DND-41 (cell line): ENCODE data around the gene USP7.

ENCODE experiments used
- ATAC-seq: fragments of 200-7000 bp; cut with Tn5 transposase; 3 replicates; pipeline ENCODE4 v1.9.1; 2021; ENCODE audit warnings: low read depth; ENCODE audit not compliant: insufficient read depth
- DNase-seq: peaks from one replicate; pipeline ENCODE4 v3.0.0-alpha.2; 2020
- H2AFZ ChIP-seq: 2 replicates; pipeline ENCODE4 v1.6.0; 2012; ENCODE audit warnings: low read depth, low read length
- H3K27ac ChIP-seq: 2 replicates; pipeline ENCODE4 v1.5.1; 2012; ENCODE audit warnings: low read length, inconsistent platforms
- H3K27me3 ChIP-seq: fragments of 200-600 bp; sonication (generic); 2 replicates; pipeline ENCODE4 v1.6.0; 2012; ENCODE audit warnings: low read length, mild to moderate bottlenecking, inconsistent platforms; ENCODE audit not compliant: insufficient read depth, poor library complexity
- H3K36me3 ChIP-seq: 2 replicates; pipeline ENCODE4 v1.5.1; 2012; ENCODE audit warnings: low read length, inconsistent platforms; ENCODE audit not compliant: insufficient read depth
- H3K4me1 ChIP-seq: 2 replicates; pipeline ENCODE4 v1.5.1; 2012; ENCODE audit warnings: mild to moderate bottlenecking, low read length; ENCODE audit not compliant: insufficient read depth
- H3K4me2 ChIP-seq: 2 replicates; pipeline ENCODE4 v1.6.0; 2012; ENCODE audit warnings: mild to moderate bottlenecking, moderate library complexity, low read length, inconsistent platforms; ENCODE audit not compliant: insufficient read depth
- H3K4me3 ChIP-seq, 2 experiments: fragments of 200-600 bp in 1 of 2; shearing (Covaris generic) in 1 of 2; 2 replicates each; pipeline ENCODE4 v1.5.1; 2012 to 2016; ENCODE audit warnings: inconsistent platforms in 2 of 2, low read length in 2 of 2, mild to moderate bottlenecking in 2 of 2, low read depth in 1 of 2, moderate library complexity in 1 of 2
- H3K79me2 ChIP-seq: 2 replicates; pipeline ENCODE4 v1.6.0; 2012; ENCODE audit warnings: low read length, inconsistent platforms; ENCODE audit not compliant: insufficient read depth
- H3K9ac ChIP-seq: 2 replicates; pipeline ENCODE4 v1.6.0; 2012; ENCODE audit warnings: low read depth, mild to moderate bottlenecking, inconsistent platforms, low read length, moderate library complexity
- H3K9me3 ChIP-seq: 2 replicates; pipeline ENCODE4 v1.5.1; 2012; ENCODE audit warnings: low read length, moderate library complexity, mild to moderate bottlenecking, inconsistent platforms; ENCODE audit not compliant: insufficient read depth, severe bottlenecking
- H4K20me1 ChIP-seq: 2 replicates; pipeline ENCODE4 v1.6.0; 2012; ENCODE audit warnings: low read length; ENCODE audit not compliant: insufficient read depth
- CTCF ChIP-seq: IDR thresholded peaks from 2 replicates; pipeline ENCODE4 v1.5.1; 2012; ENCODE audit warnings: borderline replicate concordance, low read length, moderate library complexity, mild to moderate bottlenecking; ENCODE audit not compliant: poor library complexity, severe bottlenecking; ENCODE audit errors: extremely low read depth
- EZH2 ChIP-seq: IDR thresholded peaks from 3 replicates; pipeline ENCODE4 v1.6.1; 2012; ENCODE audit warnings: borderline replicate concordance, low read depth, mild to moderate bottlenecking, moderate library complexity, low read length, inconsistent platforms; ENCODE audit not compliant: severe bottlenecking

USP7 gene

GRCh38 chr16:8862309-8863130 is 101.2 kb downstream of the USP7 start:
- TF ChIP-seq EZH2 (no peak), CTCF (no peak)
- H3K36me3 ChIP-seq: peaks cover 93% of the 10 kb centered on the region
- peak overlapping the region; percentile 47 for H3K27ac ChIP-seq
- ATAC-seq (no peak), DNase-seq (no peak)
- no peaks in the 10 kb centered on the region for H3K9me3 ChIP-seq
- H2AFZ ChIP-seq: no peak overlapping the region
- no peaks in the 10 kb centered on the region for H3K27me3 ChIP-seq
- peaks cover 96% of the 10 kb centered on the region for H4K20me1 ChIP-seq
- peaks cover 73% of the 10 kb centered on the region for H3K4me1 ChIP-seq
- H3K4me3 ChIP-seq: no peak overlapping the region
- H3K79me2 ChIP-seq: peaks cover 100% of the 10 kb centered on the region
- no peak overlapping the region for H3K9ac ChIP-seq
- peak overlapping the region; percentile 26; the same call in 1 of the 2 replicates for H3K4me2 ChIP-seq

- Histone ChIP-seq H2AFZ (no peak overlapping the region), H3K36me3 (peaks cover 90% of the 10 kb centered on the region), H3K79me2 (peaks cover 98% of the 10 kb centered on the region), H3K27ac (peak overlapping the region; percentile 47), H3K9ac (no peak overlapping the region), H4K20me1 (peaks cover 91% of the 10 kb centered on the region), H3K27me3 (no peaks in the 10 kb centered on the region), H3K9me3 (no peaks in the 10 kb centered on the region), H3K4me3 (no peak overlapping the region), H3K4me1 (peaks cover 68% of the 10 kb centered on the region), H3K4me2 (peak overlapping the region; percentile 26; the same call in 1 of the 2 replicates)
- ATAC-seq: no peak
- DNase-seq: no peak
- TF ChIP-seq CTCF: no peak
- no peak for TF ChIP-seq EZH2
Observed at GRCh38 chr16:8861563-8862308, 102.0 kb downstream of the USP7 start.

GRCh38 chr16:8859913-8860881 is 103.5 kb downstream of the USP7 start:
- TF ChIP-seq CTCF (no peak), EZH2 (no peak)
- Histone ChIP-seq H3K27me3 (no peaks in the 10 kb centered on the region), H4K20me1 (peaks cover 91% of the 10 kb centered on the region), H3K27ac (no peak overlapping the region), H3K9ac (no peak overlapping the region), H2AFZ (no peak overlapping the region), H3K9me3 (no peaks in the 10 kb centered on the region), H3K4me2 (0 out of 2 replicates have a peak overlapping the region, but pooled peaks have one; percentile 5), H3K4me3 (no peak overlapping the region), H3K79me2 (peaks cover 98% of the 10 kb centered on the region), H3K36me3 (peaks cover 90% of the 10 kb centered on the region), H3K4me1 (peaks cover 52% of the 10 kb centered on the region)
- no peak for ATAC-seq
- DNase-seq: no peak
